GM10266 (cell line): ENCODE measurements around the gene OR8B8.
"Not testable (repeated sequence)": the region's sequence is repeated elsewhere in the genome, so short reads cannot be mapped to it uniquely, and the experiment has no call there.

Experiments used
- DNase-seq: peaks from one replicate; pipeline ENCODE4 v3.0.0; 2012; ENCODE audit errors: extremely low spot score
- TF ChIP-seq, protein P1 (sequence below): IDR thresholded peaks from 2 replicates; pipeline ENCODE4 v1.5.1; 2012; ENCODE audit warnings: mild to moderate bottlenecking, low read depth; ENCODE audit not compliant: control insufficient read depth, insufficient read depth; ENCODE audit errors: missing control alignments

OR8B8 gene

DNA sequence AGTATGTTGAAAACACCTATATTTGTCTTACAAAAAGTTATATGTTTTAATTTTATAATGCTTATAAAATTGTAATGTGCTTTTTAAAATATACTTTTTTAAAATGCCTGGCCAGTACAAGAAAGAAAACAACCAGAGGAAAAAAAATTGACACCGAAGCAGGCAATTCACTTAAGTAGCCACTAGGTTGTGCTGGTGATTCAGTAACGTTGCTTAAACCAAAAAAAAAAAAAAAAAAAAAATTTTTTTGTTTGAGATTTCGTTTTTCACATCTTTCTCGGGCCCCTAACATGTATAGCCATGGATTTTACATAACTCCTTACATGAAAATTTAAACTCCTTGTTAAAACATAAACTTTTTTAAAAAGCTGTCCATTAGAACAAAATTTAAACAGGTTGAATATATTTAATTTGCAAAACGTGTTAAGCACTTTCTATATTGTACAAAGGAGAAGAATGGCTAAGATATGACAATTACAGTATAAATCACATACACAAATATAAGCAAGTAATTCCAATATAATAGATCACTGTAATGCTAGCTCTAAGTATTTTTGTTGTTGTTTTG is 30.1 kb downstream of the OR8B8 start:
- peak; percentile 32 for DNase-seq
- TF ChIP-seq, protein P1, sequence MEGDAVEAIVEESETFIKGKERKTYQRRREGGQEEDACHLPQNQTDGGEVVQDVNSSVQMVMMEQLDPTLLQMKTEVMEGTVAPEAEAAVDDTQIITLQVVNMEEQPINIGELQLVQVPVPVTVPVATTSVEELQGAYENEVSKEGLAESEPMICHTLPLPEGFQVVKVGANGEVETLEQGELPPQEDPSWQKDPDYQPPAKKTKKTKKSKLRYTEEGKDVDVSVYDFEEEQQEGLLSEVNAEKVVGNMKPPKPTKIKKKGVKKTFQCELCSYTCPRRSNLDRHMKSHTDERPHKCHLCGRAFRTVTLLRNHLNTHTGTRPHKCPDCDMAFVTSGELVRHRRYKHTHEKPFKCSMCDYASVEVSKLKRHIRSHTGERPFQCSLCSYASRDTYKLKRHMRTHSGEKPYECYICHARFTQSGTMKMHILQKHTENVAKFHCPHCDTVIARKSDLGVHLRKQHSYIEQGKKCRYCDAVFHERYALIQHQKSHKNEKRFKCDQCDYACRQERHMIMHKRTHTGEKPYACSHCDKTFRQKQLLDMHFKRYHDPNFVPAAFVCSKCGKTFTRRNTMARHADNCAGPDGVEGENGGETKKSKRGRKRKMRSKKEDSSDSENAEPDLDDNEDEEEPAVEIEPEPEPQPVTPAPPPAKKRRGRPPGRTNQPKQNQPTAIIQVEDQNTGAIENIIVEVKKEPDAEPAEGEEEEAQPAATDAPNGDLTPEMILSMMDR, result peak; percentile 46

DNA sequence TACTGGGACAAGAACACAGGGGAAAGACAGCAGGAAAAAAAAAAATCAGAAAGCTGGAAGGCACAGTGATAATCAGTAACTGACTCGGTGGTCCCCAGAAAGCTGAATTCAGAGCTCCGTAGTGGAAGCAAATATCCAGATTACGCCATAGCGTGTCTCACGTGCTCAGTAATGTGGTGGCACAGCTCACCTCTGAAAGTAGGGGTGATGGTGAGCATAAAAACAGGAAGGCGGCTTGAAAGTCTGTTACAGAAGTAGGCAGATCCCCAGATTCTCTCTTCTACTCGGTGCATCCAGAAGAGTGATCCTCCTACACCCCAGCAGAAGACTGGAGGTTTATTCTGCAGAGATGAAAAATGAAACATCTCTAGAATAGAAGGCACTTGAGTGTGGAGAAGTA is 35.6 kb downstream of the OR8B8 start:
- TF ChIP-seq, protein P1, result no peak
- DNase-seq, result no peak

DNA sequence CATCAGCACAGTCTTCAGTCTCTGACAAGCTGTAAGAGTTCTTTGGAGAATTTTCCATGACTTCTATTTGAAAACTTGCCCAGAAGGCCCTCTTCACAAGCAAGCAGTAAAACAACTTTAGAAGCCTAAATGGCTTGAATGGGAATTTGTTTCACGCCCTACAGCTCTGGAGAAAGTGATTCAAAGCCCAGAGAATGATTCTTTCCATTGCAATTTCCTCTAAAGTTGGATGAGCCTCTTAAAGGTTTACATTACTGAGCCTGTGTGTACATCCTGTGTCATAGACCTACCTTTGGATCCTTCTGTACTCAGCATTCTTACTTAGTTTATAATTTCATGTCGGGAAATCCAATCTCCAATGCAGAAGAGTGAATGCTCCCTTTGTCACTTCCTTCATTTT is 39.9 kb downstream of the OR8B8 start:
- TF ChIP-seq, protein P1, result no peak
- DNase-seq, result no peak

DNA sequence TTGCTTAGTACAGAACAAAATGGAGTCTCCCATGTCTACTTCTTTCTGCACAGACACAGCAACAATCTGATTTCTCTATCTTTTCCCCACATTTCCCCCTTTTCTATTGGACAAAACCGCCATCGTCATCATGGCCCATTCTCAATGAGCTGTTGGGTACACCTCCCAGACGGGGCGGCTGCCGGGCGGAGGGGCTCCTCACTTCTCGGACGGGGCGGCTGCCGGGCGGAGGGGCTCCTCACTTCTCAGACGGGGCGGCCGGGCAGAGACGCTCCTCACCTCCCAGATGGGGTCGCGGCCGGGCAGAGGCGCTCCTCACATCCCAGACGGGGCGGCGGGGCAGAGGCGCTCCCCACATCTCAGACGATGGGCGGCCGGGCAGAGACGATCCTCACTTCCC is 42.3 kb downstream of the OR8B8 start:
- not testable (repeated sequence) for DNase-seq

DNA sequence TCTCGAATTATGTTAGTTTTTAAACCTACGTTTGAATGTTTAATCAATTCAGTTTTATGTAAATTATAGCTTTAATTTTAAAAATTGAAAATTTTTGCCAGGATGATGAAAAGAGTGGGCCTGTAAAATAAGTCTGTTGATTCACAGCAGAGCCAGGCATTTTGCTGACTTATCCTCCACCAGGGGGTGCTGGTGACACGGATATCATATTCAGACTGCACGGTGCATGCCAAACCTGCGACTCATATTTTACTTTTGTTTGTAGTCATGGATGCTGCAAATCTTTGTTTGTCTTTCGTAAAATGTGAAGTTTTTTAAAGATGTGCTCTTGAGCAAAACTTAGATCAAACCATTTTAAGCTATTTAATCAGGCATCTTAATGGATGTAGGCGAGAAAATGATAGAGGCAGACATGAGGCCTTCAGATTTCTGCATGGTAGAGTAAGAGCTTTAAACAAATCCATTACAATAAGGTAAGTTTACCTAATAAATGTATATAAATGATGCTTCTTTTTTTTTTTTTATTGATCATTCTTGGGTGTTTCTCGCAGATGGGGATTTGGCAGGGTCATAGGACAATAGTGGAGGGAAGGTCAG is 43.1 kb downstream of the OR8B8 start:
- TF ChIP-seq, protein P1, result peak; percentile 71

DNA sequence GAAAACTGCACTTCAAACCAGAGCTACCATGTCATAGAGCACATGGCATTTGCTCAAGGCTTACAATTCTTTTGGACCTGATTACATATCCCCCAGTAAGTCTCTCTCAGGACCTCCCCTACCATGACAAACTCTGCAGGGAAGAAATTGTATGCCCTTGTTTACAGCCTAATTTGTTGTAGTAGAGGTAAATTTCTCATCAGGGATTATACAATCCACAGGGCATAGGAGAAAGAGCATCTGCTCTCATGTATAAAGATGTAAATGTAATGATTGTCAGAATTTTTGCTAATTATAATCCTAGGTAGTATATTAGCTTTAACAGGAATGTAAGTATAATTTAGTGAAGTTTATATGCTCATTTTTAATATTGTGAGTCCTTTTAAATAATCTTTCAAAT is 46.6 kb downstream of the OR8B8 start, which contains the start of gene OR8B3:
Gene OR8B3 (minus strand): TSS at position 101 of the 400 bp plus-strand sequence. CDS start 1,673 bp downstream, outside the sequence.
- no peak for DNase-seq
- TF ChIP-seq, protein P1, result no peak

More for the DNA sequence above, 43.1 kb downstream of the OR8B8 start:
- peak; percentile 74 for DNase-seq

DNA sequence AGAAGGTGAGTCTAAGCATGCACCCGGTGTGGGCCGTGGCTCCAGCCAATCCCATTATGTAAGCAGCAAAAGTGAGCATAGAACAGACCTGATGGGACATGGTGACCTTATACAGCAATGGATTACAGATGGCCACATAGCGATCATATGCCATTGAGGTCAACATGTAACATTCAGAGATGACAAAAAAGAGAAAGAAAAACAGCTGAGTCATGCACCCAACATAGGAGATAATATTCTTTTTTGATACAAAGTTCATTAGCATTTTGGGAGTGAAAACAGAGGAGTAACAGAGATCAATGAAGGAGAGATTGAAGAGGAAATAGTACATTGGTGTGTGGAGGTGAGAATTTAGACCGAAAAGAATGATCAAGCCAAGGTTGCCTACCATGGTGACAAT is 48.6 kb downstream of the OR8B8 start:
- not testable (repeated sequence) for DNase-seq

DNA sequence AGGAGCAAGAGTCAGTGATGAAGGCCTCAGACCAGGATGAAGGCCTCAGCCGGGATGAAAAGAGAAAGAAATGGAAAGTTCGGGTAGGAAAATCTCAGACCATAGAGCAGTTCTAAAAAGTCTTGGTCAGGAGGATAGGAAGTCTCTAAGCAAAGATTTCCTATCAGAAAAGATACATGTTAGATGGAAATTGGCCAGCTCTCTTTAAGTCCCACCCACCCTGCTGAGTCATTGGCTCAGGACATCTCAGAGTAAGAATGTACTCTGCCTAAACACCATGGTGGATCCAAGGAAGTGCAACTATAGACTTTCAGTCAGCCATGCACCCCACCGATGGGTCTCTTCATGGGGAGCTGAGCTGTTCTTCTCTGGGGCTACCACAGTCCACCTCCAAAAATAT is 51.1 kb downstream of the OR8B8 start:
- DNase-seq, result no peak
- TF ChIP-seq, protein P1, result no peak
